T-helper 2 cell treated with Interferon-gamma antibody and Interleukin-4, amounts not matched to agents 100 ng/mL and 5 ng/mL, for 36 hours (primary cell): Measurements from ENCODE around the gene PBRM1. TPM values are rescaled to one million over a fixed set of nuclear protein-coding genes. Genes with fewer than 3 reads are reported as not detected.

Experiments used
- intact Hi-C: fragments of 100-400 bp; cut with micrococcal nuclease; formaldehyde crosslinking; loops from one replicate; pipeline ENCODE4 v1.15.1; 2023
- total RNA-seq: library from RNA; stranded (reverse); gene quantifications from 2 replicates; pipeline ENCODE4 v1.2.3, GENCODE V29; 2022

PBRM1 gene
- total RNA-seq, 1 donor from 2014 or later, result 79.8 TPM

GRCh38 chr3:52537726-52538421, 147.8 kb downstream of the PBRM1 start:
- intact Hi-C loops, result loop anchor here (10.0 kb wide), 2 partner anchors 263 to 507 kb away; partner anchors contain the start of genes SFMBT1 and WDR82

- intact Hi-C loops, result loop anchor here (10.0 kb wide), 2 partner anchors 262 to 508 kb away; partner anchors contain the start of genes SFMBT1 and WDR82
These were observed 148.5 kb downstream of the PBRM1 start for GRCh38 chr3:52537165-52537620.

DNA sequence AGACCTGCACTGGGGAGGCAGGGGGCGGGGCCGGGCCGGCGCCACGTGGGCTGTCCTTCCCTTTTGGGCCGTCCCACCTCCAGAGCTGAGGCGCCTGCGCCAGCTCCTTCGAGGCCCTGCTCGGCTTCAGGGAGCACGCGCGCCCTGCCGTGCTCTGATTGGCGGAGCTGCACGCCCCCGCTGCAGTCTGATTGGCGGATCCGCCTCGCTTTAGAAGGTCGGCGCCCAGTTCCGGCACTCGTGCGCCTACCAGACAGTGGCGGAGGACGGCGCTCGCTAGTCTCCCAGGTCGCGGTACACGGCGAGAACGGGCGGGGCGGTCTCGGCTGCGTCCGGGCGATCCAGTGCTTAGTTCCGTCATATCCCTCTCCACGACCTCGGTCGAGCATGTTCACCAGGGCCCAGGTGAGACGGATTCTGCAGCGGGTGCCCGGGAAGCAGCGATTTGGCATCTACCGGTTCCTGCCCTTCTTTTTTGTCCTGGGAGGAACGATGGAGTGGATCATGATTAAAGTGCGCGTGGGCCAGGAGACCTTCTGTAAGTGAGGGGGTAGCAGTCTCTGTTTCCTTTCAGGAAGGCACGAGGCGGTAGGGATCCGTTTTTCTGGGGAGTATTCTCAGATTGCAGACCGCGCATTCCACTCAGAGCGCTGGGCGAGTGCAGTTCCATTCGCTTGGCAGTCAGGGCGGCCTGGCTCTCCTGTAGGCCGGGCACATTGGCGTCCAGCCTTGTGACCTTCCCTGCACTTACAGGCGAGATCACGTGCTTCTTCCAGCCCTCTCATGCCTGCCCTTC, 149.1 kb downstream of the PBRM1 start, which contains the start of gene UQCC5:
TSS of gene UQCC5 (plus strand) at position 237 of the 796 bp plus-strand sequence. CDS start at position 388, 151 bp downstream.
- intact Hi-C loops, result loop anchor here (1.0 to 10.0 kb wide), 3 partner anchors 81 to 508 kb away; partner anchors contain the start of genes NISCH, SFMBT1 and WDR82

GRCh38 chr3:52536112-52536368, 149.7 kb downstream of the PBRM1 start:
- intact Hi-C loops, result loop anchor here (1.0 to 10.0 kb wide), 3 partner anchors 81 to 509 kb away; partner anchors contain the start of genes NISCH, SFMBT1 and WDR82

GRCh38 chr3:52535411-52536111, 150.2 kb downstream of the PBRM1 start:
- intact Hi-C loops, result loop anchor here (1.0 to 10.0 kb wide), 3 partner anchors 80 to 509 kb away; partner anchors contain the start of genes NISCH, SFMBT1 and WDR82

- intact Hi-C loops, result loop anchor here (10.0 kb wide), 2 partner anchors 260 to 510 kb away; partner anchors contain the start of genes SFMBT1 and WDR82
These were observed 151.2 kb downstream of the PBRM1 start for GRCh38 chr3:52534281-52535183.

DNA sequence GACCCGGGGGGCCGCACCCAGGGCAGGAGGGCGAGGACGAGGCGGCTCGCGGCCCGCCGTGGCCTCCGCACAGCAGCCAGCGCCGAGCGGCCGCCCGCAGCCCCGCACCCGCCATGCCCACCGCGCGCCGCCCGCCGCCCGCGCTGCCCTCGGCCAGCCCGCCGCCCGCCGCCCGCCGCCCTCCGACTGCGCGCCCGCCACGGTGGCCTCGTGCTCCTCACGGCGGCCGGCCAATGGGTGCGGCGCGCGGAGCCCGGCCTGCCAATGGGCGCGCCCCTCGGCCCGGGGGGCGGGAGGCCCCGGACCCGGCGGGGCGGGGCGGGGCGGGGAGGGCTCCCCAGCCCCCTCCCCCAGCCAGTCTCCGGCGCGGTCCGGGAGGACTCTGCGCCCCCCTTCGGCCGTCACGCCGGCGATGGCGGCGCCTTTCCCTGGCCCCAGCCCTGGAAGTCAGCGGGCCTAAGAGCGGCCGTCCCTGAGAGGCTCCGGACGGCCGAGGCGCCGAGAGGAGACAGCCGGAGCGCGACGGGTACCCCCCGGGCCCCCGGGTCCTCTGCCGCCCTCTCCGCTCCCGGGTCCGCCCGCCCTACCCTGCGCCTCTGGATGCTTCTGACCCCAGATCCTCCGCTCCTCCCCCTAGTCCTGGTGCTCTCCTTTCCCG, 152.0 kb downstream of the PBRM1 start, which contains the start of gene NT5DC2:
TSS of gene NT5DC2 (minus strand) at position 235 of the 658 bp plus-strand sequence. CDS start at position 115, 120 bp downstream.
- intact Hi-C loops, result loop anchor here (2.0 to 10.0 kb wide), 3 partner anchors 151 to 511 kb away; partner anchors contain the start of genes PBRM1, SFMBT1 and WDR82

GRCh38 chr3:52532838-52533622, 152.7 kb downstream of the PBRM1 start:
- intact Hi-C loops, result loop anchor here (2.0 to 10.0 kb wide), 3 partner anchors 152 to 512 kb away; partner anchors contain the start of genes PBRM1, SFMBT1 and WDR82

GRCh38 chr3:52532517-52532837, 153.2 kb downstream of the PBRM1 start:
- intact Hi-C loops, result loop anchor here (2.0 to 10.0 kb wide), 3 partner anchors 152 to 512 kb away; partner anchors contain the start of genes PBRM1, SFMBT1 and WDR82

DNA sequence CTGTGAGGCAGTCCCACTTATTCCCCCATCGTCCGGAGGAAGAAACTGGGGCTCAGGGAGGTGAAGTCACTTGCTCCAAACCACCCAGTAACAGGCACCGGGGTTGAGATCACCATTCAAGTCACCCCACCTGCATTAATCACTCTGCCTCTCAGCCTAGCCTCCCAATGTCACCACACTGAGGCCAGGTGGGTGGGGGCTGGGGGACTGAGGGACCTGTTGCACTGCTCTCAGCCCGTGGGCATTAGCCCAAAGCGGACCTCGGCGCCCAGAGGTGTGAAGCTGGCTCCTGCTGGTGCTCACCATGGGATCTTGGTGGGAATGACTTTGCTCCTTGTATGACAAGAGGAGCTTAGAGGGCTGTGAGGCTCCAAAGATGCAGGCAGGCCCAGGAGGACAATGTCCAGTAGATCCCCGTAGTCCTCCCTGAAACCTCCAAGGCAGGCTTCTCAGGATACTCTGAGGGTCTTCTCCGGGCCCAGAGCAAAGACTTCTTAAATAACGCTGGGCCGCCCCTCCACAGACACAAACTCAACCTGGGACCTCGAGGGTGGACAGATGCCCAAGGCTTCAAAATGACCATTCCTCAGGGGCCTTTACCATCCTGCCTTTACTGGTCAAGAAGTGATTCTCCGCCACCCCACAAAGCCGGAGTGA, 153.7 kb downstream of the PBRM1 start:
- intact Hi-C loops, result loop anchor here (2.0 to 10.0 kb wide), 3 partner anchors 153 to 513 kb away; partner anchors contain the start of genes PBRM1, SFMBT1 and WDR82

DNA sequence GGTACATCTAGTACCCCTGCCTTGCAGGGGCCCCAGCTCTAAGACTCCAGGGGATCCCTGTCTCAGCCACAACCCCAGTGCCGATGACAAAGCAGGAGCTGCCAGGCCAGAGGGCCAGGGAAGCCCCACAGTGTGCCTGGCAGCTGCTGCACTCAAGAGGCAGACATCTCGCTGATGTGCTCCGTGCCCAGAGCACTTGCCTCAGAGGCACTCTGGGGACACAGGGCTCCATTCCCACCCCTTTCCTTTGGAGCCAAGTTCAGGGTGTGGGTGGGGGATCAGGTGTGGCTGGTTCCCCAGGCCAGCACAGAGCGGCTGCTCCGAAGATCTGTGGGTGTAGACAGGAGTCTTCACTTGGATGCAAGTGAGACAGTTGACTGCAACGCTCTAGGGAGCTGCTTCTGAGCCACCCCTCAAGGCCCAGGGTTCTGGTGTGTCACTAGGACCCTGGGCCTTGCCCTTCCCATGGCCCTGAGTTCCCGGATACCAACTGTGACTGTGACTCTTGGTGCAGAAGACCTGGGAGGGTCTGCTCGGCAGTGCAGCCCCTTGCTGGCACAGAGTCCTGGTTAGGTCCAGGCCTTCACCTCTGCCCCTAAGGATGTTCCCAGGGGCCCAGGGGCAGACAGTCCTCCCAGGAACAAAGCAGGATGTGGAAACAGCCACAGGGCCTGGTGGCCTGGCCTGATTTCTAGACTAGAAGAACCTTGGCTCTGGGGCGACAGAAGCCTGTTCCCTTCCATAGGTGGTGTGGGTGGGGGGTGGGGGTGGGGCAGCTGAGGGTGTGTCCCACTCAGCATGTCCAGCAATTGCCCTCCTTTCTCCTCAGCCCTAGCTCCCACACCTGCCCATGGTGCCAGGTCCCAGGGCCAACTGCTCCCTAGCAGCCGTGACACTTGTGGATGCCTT, 154.5 kb downstream of the PBRM1 start:
- intact Hi-C loops, result loop anchor here (10.0 kb wide), 2 partner anchors 256 to 514 kb away; partner anchors contain the start of genes SFMBT1 and WDR82

GRCh38 chr3:52529376-52530333, 156.1 kb downstream of the PBRM1 start:
- intact Hi-C loops, result loop anchor here (10.0 kb wide), 2 partner anchors 255 to 515 kb away; partner anchors contain the start of genes SFMBT1 and WDR82

GRCh38 chr3:52528586-52529375, 156.9 kb downstream of the PBRM1 start:
- intact Hi-C loops, result no loop called here

- intact Hi-C loops, result no loop called here
These were observed 157.8 kb downstream of the PBRM1 start for GRCh38 chr3:52527732-52528585.
